Testis (tissue), 3 donors: ENCODE results near the gene CBFA2T3. TPM values are rescaled to one million over a fixed set of nuclear protein-coding genes. Genes with fewer than 3 reads are reported as not detected.

Source experiments
- DNase-seq: peaks from one replicate; pipeline ENCODE4 v3.0.0-alpha.2; 2019
- H3K27ac ChIP-seq, 2 donors: fragments of 200-600 bp; sonication (generic); one replicate each; pipeline ENCODE4 v1.5.1; 2019
- H3K27me3 ChIP-seq: fragments of 200-600 bp; sonication (generic); one replicate; pipeline ENCODE4 v1.5.1; 2019
- H3K36me3 ChIP-seq: fragments of 200-600 bp; sonication (generic); one replicate; pipeline ENCODE4 v1.5.1; 2017; ENCODE audit warnings: low read depth; ENCODE audit errors: missing control alignments
- H3K4me1 ChIP-seq: fragments of 200-600 bp; sonication (generic); one replicate; pipeline ENCODE4 v1.5.1; 2019
- H3K4me3 ChIP-seq, 2 donors: fragments of 200-600 bp; sonication (generic); one replicate each; pipeline ENCODE4 v1.5.1; 2017 to 2019
- H3K9me3 ChIP-seq: fragments of 200-600 bp; sonication (generic); one replicate; pipeline ENCODE4 v1.5.1; 2017
- POLR2A ChIP-seq: fragments of 450-650 bp; IDR thresholded peaks from one replicate; pipeline ENCODE4 v1.6.1; 2017; ENCODE audit warnings: antibody characterized with exemption, mild to moderate bottlenecking, moderate library complexity
- WGBS, 2 donors: methylation state at CpG; one replicate each; pipeline ENCODE4 v1.1.5; 2018; 5-methylcytosine and 5-hydroxymethylcytosine counted together
- intact Hi-C: fragments of 100-400 bp; cut with DNase I; formaldehyde crosslinking; loops from one replicate; pipeline ENCODE4 v1.15.1; 2023; ENCODE audit warnings: low total_unique reads
- polyA plus RNA-seq: library from polyadenylated mRNA; stranded (reverse); fragments of 350-450 nt; fragmentation: Illumina TruSeq; extraction: RNeasy Lipid Tissue Mini Kit (QIAGEN cat#74804); gene quantifications from one replicate; pipeline ENCODE4 v1.2.3, GENCODE V29; 2014; ENCODE audit warnings: low read depth, low replicate concordance; ENCODE audit not compliant: insufficient read depth
- total RNA-seq, 2 donors: library from RNA; depleted of rRNA; stranded (reverse); fragments of >200 nt; gene quantifications; one replicate each; pipeline ENCODE4 v1.2.3, GENCODE V29; 2016
- TF ChIP-seq, protein P1 (sequence below), 3 experiments: fragments of 450-650 bp in 2 of 3; fragments of 200-600 bp in 1 of 3; sonication (generic) in 1 of 3; IDR thresholded peaks; one replicate each; pipeline ENCODE4 v1.5.1; 2016 to 2019; ENCODE audit warnings: antibody characterized with exemption in 3 of 3, mild to moderate bottlenecking in 2 of 3, moderate library complexity in 1 of 3

CBFA2T3 gene
- total and polyA plus RNA-seq, 3 donors from 2014 or later = 7.1 to 11.9 (median 9.2) TPM

DNA sequence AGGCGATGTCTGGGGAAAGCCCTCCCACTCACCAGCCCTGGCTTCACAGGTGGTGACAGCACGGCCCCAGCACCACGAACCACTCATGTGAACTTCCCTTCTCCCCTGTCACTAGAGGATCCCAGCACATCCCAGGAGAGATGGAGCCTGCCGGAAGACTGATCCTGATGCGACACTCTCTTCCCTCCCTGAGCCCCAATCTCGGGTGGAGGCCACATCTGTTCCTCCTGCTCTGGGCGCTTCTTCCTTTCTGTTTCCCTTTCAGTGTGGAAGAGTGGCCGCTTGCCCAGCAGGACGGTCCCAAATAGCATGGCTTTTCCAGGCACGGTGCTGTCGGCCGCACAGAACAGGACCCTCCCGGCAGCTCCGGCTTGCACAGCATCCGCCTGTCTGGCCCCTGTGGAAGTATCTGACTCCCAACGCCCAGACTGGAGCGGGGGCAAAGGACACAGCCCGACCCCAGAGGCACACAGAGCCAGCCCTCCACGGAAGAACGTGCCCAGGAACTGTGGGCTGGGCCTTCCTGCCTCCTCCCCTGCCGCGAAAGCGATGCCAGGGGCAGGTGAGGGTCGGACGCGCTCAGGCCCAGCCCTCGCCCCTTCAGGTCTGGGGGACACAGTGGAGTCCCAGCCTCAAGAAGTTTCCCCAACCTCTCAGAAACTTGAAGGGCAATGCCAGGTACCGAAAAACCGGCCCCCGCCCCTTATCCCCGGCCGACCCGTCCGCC, 37.6 kb downstream of the CBFA2T3 start:
- intact Hi-C loops = no loop called here
- H3K4me3 ChIP-seq = peak overlapping the region in 1 of 2 donors; percentile 53
- no peaks in the 10 kb centered on the region for H3K36me3 ChIP-seq
- H3K27me3 ChIP-seq = no peaks in the 10 kb centered on the region
- H3K4me1 ChIP-seq = peaks cover 14% of the 10 kb centered on the region
- H3K27ac ChIP-seq = peak overlapping the region in 1 of 2 donors; percentile 25
- no peak for TF ChIP-seq POLR2A
- TF ChIP-seq, protein P1, sequence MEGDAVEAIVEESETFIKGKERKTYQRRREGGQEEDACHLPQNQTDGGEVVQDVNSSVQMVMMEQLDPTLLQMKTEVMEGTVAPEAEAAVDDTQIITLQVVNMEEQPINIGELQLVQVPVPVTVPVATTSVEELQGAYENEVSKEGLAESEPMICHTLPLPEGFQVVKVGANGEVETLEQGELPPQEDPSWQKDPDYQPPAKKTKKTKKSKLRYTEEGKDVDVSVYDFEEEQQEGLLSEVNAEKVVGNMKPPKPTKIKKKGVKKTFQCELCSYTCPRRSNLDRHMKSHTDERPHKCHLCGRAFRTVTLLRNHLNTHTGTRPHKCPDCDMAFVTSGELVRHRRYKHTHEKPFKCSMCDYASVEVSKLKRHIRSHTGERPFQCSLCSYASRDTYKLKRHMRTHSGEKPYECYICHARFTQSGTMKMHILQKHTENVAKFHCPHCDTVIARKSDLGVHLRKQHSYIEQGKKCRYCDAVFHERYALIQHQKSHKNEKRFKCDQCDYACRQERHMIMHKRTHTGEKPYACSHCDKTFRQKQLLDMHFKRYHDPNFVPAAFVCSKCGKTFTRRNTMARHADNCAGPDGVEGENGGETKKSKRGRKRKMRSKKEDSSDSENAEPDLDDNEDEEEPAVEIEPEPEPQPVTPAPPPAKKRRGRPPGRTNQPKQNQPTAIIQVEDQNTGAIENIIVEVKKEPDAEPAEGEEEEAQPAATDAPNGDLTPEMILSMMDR (IDR thresholded peaks at IDR 0.05) = no peak
- no peak for DNase-seq
- WGBS, 2 donors = 44 to 51% methylated on average over 24 to 29 of the region's 34 CpGs
- no peaks in the 10 kb centered on the region for H3K9me3 ChIP-seq

- Histone ChIP-seq H3K9me3 (no peaks in the 10 kb centered on the region), H3K4me1 (peaks cover 14% of the 10 kb centered on the region), H3K27me3 (no peaks in the 10 kb centered on the region), H3K36me3 (no peaks in the 10 kb centered on the region), H3K27ac (no peak overlapping the region), H3K4me3 (no peak overlapping the region)
- DNase-seq = no peak
- 70 to 79% methylated on average over 7 to 15 of the region's 15 CpGs for WGBS, 2 donors
- intact Hi-C loops = no loop called here
- TF ChIP-seq, protein P1 (IDR thresholded peaks at IDR 0.05) = no peak
- TF ChIP-seq POLR2A = no peak
Observed at GRCh38 chr16:88938777-88939244, 38.2 kb downstream of the CBFA2T3 start.

- Histone ChIP-seq H3K4me1 (peaks cover 14% of the 10 kb centered on the region), H3K9me3 (no peaks in the 10 kb centered on the region), H3K36me3 (no peaks in the 10 kb centered on the region), H3K27me3 (no peaks in the 10 kb centered on the region), H3K27ac (no peak overlapping the region), H3K4me3 (no peak overlapping the region)
- TF ChIP-seq, protein P1 (IDR thresholded peaks at IDR 0.05) = no peak
- no peak for TF ChIP-seq POLR2A
- no peak for DNase-seq
- intact Hi-C loops = no loop called here
- 92% methylated on average over 8 to 32 of the region's 32 CpGs for WGBS, 2 donors
Observed at GRCh38 chr16:88938119-88938776, 38.8 kb downstream of the CBFA2T3 start.

DNA sequence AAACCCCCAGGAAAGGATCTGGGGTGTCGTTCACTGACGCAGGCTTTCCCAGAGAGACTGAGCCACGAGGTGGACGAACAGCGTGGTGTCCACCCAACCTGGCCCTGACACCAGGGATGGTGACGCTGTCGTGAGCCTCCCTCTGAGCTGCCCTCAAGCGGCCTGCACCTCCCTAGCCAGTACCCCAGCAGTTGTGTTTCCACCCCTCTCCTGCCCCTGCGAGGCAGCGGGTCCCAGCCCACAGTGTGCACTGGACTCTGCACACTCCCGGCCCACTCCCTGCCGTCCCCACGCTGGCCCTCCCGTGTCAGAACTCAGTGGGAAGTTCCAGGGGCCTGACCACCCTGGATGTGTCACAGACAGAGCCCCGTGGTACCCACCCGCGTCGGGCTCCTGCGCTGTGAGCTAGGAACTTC, 39.8 kb downstream of the CBFA2T3 start:
- Histone ChIP-seq H3K27ac (peak overlapping the region in 1 of 2 donors; percentile 65), H3K27me3 (no peaks in the 10 kb centered on the region), H3K36me3 (no peaks in the 10 kb centered on the region), H3K9me3 (no peaks in the 10 kb centered on the region), H3K4me1 (peaks cover 14% of the 10 kb centered on the region), H3K4me3 (no peak overlapping the region)
- WGBS, 2 donors = 80 to 96% methylated on average over 11 to 18 of the region's 19 CpGs
- no peak for TF ChIP-seq POLR2A
- TF ChIP-seq, protein P1 (IDR thresholded peaks at IDR 0.05) = no peak
- DNase-seq = no peak
- intact Hi-C loops = no loop called here
